NCI-H1105 treated with DMSO at 0.1 percent for 48 hours (cell line): Measurements from ENCODE around the gene STARD4.

Experiments used
- DNase-seq: peaks from one replicate; lab custom pipeline; 2025; lab: John Stamatoyannopoulos, UW

The STARD4 gene

DNA sequence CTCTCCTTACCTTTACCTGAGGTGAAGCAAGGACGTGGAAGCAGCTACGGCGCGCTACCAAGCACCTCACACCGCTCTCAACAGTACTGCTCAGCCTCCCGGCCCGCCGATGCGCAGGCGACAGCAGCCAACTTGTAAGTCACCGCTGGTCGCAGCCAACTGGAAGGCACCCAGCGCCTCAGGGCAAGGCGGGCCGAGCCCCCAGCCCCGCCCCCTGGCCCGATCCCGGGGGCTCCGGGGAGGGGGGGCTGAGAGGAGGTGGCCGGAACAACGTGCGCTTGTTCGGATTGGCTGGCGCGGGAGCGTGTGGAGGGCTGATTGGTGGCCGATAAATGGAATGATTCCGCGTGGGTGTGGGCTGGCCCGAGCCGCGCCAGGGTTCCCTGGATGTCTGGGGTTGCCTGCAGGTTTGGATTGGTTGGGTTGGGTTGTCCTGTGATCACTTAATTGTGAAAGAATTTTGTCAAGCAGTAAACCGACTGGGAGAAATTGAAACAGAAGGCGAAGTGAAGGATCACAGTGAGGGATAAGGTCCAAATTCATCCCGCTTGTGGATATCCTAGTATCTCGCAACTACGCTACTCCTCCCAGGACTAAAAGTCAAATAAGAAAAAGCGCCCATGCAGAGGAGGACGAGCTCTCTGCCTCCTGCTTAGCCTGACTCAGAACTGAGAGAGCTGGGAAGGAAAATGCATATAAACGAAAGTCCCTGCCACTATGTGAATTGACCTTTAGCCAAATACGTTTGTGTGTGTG lies at the start of gene STARD4:
TSS of gene STARD4 (minus strand) at position 161 of the 756 bp plus-strand sequence. CDS start 5,102 bp downstream, outside the sequence.
- peak; percentile 90 for DNase-seq

- DNase-seq: no peak
These were observed 47.3 kb upstream of the STARD4 start for GRCh38 chr5:111559680-111560079.

DNA sequence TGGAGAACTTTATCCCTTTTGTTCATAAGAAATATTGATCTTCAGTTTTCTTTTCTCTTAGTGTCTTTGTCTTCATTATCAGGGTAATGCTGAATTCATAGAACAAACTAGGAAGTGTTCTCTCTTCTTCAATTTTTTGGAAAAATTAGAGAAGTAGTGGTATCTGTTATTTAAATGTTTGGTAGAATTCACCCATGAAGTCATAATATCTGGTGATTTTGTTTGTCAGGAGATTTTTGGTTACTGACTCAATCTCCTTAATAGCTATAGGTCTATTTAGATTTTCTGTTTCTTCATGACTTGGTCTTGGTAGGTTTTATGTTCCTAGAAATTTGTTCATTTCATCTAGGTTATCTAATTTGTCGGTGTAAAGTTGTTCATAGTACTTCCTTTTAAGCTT lies 45.4 kb upstream of the STARD4 start:
- DNase-seq: no peak

GRCh38 chr5:111557111-111557510 lies 44.8 kb upstream of the STARD4 start:
- no peak for DNase-seq

DNA sequence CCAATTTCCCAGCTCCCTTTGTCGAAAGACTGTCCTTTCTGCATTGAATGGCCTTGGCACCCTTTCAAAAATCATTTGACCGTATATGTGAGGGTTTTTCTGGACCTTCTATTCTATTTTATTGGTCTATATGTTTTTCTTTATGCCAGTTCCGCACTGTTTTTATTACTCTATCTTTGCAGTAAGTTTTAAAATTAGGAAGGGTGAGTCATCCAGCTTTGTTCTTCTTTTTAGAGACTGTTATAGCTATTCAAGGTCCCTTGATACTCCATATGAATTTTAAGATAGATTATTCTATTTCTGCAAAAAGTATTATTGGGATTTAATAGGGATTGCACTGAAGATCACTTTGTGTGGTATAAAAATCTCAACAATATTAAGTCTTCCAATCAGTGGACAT lies 44.2 kb upstream of the STARD4 start:
- DNase-seq: no peak

DNA sequence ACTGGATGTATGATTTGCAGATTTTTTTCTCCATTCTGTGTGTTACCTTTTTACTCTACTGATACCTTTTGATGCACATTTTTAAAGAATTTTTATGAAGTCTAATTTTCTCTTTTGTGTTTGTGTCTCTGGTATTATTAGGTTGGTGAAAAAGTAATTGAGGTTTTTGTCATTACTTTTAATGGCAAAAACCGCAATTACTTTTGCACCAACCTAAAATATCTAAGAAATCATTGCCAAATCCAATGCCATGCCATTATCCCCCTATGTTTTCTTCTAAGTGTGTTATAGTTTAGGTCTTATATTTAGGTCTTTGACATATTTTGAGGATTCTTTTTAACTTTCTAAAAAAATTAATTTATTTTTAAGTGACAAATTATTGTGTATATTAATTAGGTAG lies 43.4 kb upstream of the STARD4 start:
- no peak for DNase-seq

GRCh38 chr5:111553868-111554267 lies 41.5 kb upstream of the STARD4 start:
- no peak for DNase-seq

- DNase-seq: no peak
These were observed 40.6 kb upstream of the STARD4 start for GRCh38 chr5:111552896-111553295.

DNA sequence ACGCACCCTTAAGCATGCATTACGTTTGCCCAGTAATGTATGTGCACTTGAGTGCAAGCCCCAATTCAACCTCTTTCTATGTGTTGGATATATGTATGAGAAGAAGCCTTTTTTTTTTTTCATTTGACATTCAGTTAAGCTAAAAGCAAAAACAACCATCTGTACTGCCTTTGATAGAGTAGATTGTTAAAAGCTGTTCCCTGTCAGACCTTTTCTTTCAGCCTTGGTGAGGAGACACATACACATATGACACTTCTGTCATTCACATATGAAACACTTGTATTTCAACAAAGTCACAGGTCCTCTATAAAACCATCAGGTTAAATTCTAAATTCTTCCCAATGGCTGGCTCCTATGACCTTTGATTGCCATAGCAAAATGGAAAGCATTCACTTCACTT lies 40.2 kb upstream of the STARD4 start:
- no peak for DNase-seq

GRCh38 chr5:111551569-111552275 lies 39.4 kb upstream of the STARD4 start:
- DNase-seq: no peak

DNA sequence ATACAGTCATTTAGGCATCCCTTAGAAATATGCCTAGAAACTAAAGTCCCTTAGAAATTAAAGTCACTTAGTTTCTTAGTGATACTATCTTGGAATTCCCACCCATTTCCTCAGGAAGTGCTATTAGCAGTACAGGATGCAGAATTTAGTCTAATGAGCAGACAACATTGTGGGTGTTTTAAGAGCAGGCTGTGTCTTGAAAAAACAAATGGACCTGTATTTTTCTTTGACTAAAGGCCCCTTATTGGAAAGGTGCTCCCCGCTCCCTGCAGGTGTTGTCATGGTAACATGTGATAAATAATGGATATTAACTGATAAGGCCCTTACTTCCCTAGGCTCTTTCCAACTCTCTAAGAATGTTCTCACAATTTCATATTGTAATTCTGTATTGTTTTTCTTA lies 38.8 kb upstream of the STARD4 start:
- peak; percentile 8 for DNase-seq

GRCh38 chr5:111550282-111551020 lies 38.1 kb upstream of the STARD4 start:
- peak; percentile 64 for DNase-seq

- peak; percentile 36 for DNase-seq
These were observed 36.8 kb upstream of the STARD4 start for GRCh38 chr5:111548992-111549649.

GRCh38 chr5:111548348-111548950 lies 36.1 kb upstream of the STARD4 start:
- peak; percentile 41 for DNase-seq

DNA sequence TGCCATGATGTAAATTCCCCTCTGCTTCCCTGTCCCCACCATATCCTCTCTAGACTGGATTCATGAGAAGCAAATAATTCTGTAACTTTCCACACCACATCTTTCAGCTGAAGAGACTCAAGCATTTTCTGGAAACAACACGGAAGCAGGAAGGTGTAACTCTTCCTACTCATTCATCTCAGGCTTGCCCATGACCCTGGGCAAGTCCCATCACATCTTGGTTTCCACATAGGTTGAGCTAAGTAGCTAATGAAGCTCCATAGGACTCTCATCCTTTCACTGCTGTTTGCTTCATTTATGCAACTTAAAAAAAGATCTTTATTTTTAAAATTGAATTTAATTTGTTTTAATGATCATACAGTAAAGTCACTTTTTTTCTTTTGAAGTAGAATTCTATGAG lies 32.7 kb upstream of the STARD4 start:
- no peak for DNase-seq

- DNase-seq: no peak
These were observed 25.0 kb upstream of the STARD4 start for GRCh38 chr5:111537141-111538024.

- no peak for DNase-seq
These were observed 23.7 kb upstream of the STARD4 start for GRCh38 chr5:111535879-111536549.

- DNase-seq: no peak
These were observed 20.7 kb upstream of the STARD4 start for GRCh38 chr5:111532886-111533582.

DNA sequence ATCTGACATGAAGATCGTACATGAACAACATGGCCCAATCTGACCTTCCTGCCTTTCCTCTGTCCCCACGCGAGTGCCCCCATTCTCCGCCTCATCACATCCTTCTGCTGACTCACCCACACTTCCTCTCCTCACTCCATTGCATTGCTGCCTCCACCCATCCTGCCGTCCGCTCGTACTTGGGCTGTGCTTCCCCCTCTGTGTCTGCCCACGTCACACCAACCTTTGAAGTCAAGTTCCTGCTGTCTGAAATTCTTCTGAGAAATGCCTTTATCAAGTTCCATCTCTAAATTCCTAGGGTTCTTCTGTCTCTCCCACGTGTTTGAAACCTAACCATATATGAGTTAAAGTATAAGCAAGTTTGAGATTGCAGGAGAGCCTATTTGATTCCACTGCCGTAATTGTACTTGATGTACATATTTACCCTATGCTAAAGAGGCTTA lies 18.0 kb upstream of the STARD4 start:
- DNase-seq: no peak

DNA sequence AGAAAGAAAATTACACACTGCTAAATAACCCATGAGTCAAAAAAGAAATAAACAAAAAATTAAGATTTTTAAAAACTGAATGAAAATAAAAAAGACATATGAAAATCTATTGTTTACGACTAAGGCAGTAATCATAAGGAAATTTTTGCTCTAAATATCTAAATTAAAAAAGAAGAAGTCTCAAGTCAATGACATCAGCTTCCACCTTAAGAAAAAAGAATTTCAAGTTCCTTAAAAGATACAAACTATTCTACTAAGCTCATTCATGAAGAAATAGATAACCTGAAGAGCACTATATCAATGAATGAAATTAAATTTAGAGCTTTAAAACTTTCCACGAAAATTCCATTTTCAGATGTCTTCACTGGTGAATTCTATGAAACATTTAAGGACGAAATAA lies 15.7 kb upstream of the STARD4 start:
- DNase-seq: no peak
